Psoas muscle (tissue), 7 donors: ENCODE results near the gene CST9L. TPM values are rescaled to one million over a fixed set of nuclear protein-coding genes. Genes with fewer than 3 reads are reported as not detected.

Experiments used
- polyA plus RNA-seq, 3 donors: library from polyadenylated mRNA; stranded (reverse); fragments of 200-250 nt; gene quantifications; one replicate each; pipeline ENCODE4 v1.2.3, GENCODE V29; 2013
- total RNA-seq, 4 donors: library from RNA; stranded (reverse); fragmentation: NEBNext Ultra II Directional in 2 of 4; extraction: Animal tissue kit (Norgen Biotek cat#: 25700) in 2 of 4; gene quantifications; one replicate each; pipeline versions ENCODE4 v1.2.1 to v1.2.4, GENCODE V29; 2021 to 2023
- donor health status: healthy with polysubstance abuse.
- donor health status: DM: no; HTN: no; CAD: no; lungs with moderate emphysema.
- donor health status: Bipolar disorder and iron deficiency.
- donor health status: healthy.
- donor health status: DM: no; HTN: no; CAD: no.
- donor health status: DM: no; HTN: no; CAD: no.
- donor health status: DM: yes; HTN: yes; CAD: no.

CST9L gene
- total and polyA plus RNA-seq, 7 donors, result not detected

Other genes with a start within 250 kb of the CST9L start
- 10 to 100 TPM in 3 of 4 donors, 1 to 10 TPM in 1; 6.7 to 18.9 (median 11.1) TPM for gene NXT1, start 217.7 kb downstream of the CST9L start, total RNA-seq
- 10 to 100 TPM in 2 of 3 donors, 1 to 10 TPM in 1; 8.9 to 29.9 (median 11.4) TPM for gene NXT1, start 217.7 kb downstream of the CST9L start, polyA plus RNA-seq
- 10 to 100 TPM in 3 of 4 donors, 1 to 10 TPM in 1; 9.7 to 20.7 (median 11.9) TPM for gene GZF1, start 206.3 kb downstream of the CST9L start, total RNA-seq
- gene GZF1, start 206.3 kb downstream of the CST9L start, polyA plus RNA-seq, result 10 to 100 TPM in 1 of 3 donors, 1 to 10 TPM in 2; 5.3 to 10.5 (median 6.8) TPM
- 1 to 10 TPM; 2.5 to 5.0 (median 3.5) TPM for gene NAPB, start 147.0 kb downstream of the CST9L start, total RNA-seq
- 10 to 100 TPM in 1 of 3 donors, 1 to 10 TPM in 2; 1.8 to 12.3 (median 3.0) TPM for gene NAPB, start 147.0 kb downstream of the CST9L start, polyA plus RNA-seq
- gene CSTL1, start 128.8 kb downstream of the CST9L start, total RNA-seq, result not detected
- not detected for gene CSTL1, start 128.8 kb downstream of the CST9L start, polyA plus RNA-seq
- gene CST11, start 115.6 kb downstream of the CST9L start, total RNA-seq, result not detected
- not detected for gene CST11, start 115.6 kb downstream of the CST9L start, polyA plus RNA-seq
- not detected for gene CST8, start 77.4 kb downstream of the CST9L start, total RNA-seq
- not detected for gene CST8, start 77.4 kb downstream of the CST9L start, polyA plus RNA-seq
- not detected for gene CST9, start 37.4 kb upstream of the CST9L start, total RNA-seq
- gene CST9, start 37.4 kb upstream of the CST9L start, polyA plus RNA-seq, result not detected
- 100 to 1,000 TPM; 422 to 713 (median 508) TPM for gene CST3, start 69.5 kb upstream of the CST9L start, total RNA-seq
- gene CST3, start 69.5 kb upstream of the CST9L start, polyA plus RNA-seq, result 100 to 1,000 TPM; 374 to 415 (median 394) TPM
- gene CST4, start 120.6 kb upstream of the CST9L start, total RNA-seq, result not detected
- gene CST4, start 120.6 kb upstream of the CST9L start, polyA plus RNA-seq, result not detected
- not detected for gene CST1, start 182.5 kb upstream of the CST9L start, total RNA-seq
- gene CST1, start 182.5 kb upstream of the CST9L start, polyA plus RNA-seq, result not detected